SK-N-SH (cell line): ENCODE results near the gene DGKI. TPM values are rescaled to one million over a fixed set of nuclear protein-coding genes. Genes with fewer than 3 reads are reported as not detected.

ENCODE experiments used
- CTCF ChIA-PET: fragments of 300-600, 350-600 bp; formaldehyde crosslinking; extraction: SDS; loops from one replicate; lab custom pipeline; 2021; lab: Yijun Ruan, JAX
- POLR2A ChIA-PET: fragments of 350-600 bp; sonication (Branson Sonifier 250); formaldehyde crosslinking; extraction: SDS; loops from one replicate; lab custom pipeline; 2020; ENCODE audit warnings: antibody characterized with exemption, inconsistent platforms; lab: Yijun Ruan, JAX
- DNase-seq: peaks from one replicate; pipeline ENCODE4 v3.0.0; 2012
- H2AFZ ChIP-seq: fragments of 200-600 bp; sonication (generic); 2 replicates; pipeline ENCODE4 v1.8.1; 2016; ENCODE audit warnings: antibody characterized with exemption, mild to moderate bottlenecking, low read depth
- H3F3A ChIP-seq: fragments of 200-600 bp; sonication (generic); replicated peaks from 2 replicates; pipeline ENCODE3; 2016; ENCODE audit warnings: antibody characterized with exemption, mild to moderate bottlenecking; ENCODE audit not compliant: insufficient read depth
- H3K27ac ChIP-seq, 2 experiments: fragments of 200-500 bp in 1 of 2; fragments of 200-600 bp in 1 of 2; sonication (Bioruptor generic) in 1 of 2; sonication (generic), shearing (Covaris generic) in 1 of 2; 2 replicates each; pipeline versions ENCODE4 v1.5.1 to v1.6.1; 2014 to 2016; ENCODE audit warnings: low read depth in 2 of 2, inconsistent platforms in 1 of 2, low read length in 1 of 2, mild to moderate bottlenecking in 1 of 2, mixed read lengths in 1 of 2
- H3K27me3 ChIP-seq: fragments of 200-600 bp; sonication (generic), shearing (Covaris generic); 2 replicates; pipeline ENCODE4 v1.6.1; 2016; ENCODE audit warnings: mixed run types; ENCODE audit not compliant: insufficient read depth
- H3K36me3 ChIP-seq, 2 experiments: fragments of 200-500 bp in 1 of 2; fragments of 200-600 bp in 1 of 2; sonication (Bioruptor generic) in 1 of 2; sonication (generic) in 1 of 2; replicated peaks in 1 of 2; 2 replicates each; pipeline versions ENCODE3 to v1.5.1; 2014 to 2016; ENCODE audit warnings: low read length in 1 of 2, mild to moderate bottlenecking in 1 of 2; ENCODE audit not compliant: insufficient read depth in 2 of 2, control insufficient read depth in 1 of 2
- H3K4me1 ChIP-seq, 2 experiments: fragments of 200-500 bp in 1 of 2; fragments of 200-600 bp in 1 of 2; sonication (Bioruptor generic) in 1 of 2; sonication (generic), shearing (Covaris generic) in 1 of 2; 2 replicates each; pipeline versions ENCODE4 v1.5.1 to v1.6.1; 2014 to 2016; ENCODE audit warnings: low read depth in 1 of 2, low read length in 1 of 2, mixed run types in 1 of 2; ENCODE audit not compliant: insufficient read depth in 2 of 2, control insufficient read depth in 1 of 2
- H3K4me2 ChIP-seq: fragments of 200-600 bp; sonication (generic), shearing (Covaris generic); 2 replicates; pipeline ENCODE4 v1.6.1; 2017; ENCODE audit warnings: mixed run types
- H3K4me3 ChIP-seq, 2 experiments: fragments of 200-500 bp in 1 of 2; fragments of 200-600 bp in 1 of 2; sonication (Bioruptor generic) in 1 of 2; sonication (generic), shearing (Covaris generic) in 1 of 2; 2 replicates each; pipeline versions ENCODE4 v1.5.1 to v1.8.1; 2014 to 2016; ENCODE audit warnings: low read depth in 2 of 2, inconsistent platforms in 1 of 2, low read length in 1 of 2, mild to moderate bottlenecking in 1 of 2, mixed read lengths in 1 of 2, moderate library complexity in 1 of 2
- H3K79me2 ChIP-seq: fragments of 200-600 bp; sonication (generic); 2 replicates; pipeline ENCODE4 v1.8.1; 2017; ENCODE audit warnings: mild to moderate bottlenecking; ENCODE audit not compliant: insufficient read depth
- H3K9ac ChIP-seq: fragments of 200-600 bp; sonication (generic); 2 replicates; pipeline ENCODE4 v1.6.1; 2017; ENCODE audit warnings: mixed run types
- H3K9me2 ChIP-seq: fragments of 200-600 bp; sonication (generic); 2 replicates; pipeline ENCODE4 v1.6.1; 2017; ENCODE audit warnings: mixed run types
- H3K9me3 ChIP-seq: fragments of 200-600 bp; sonication (generic); 2 replicates; pipeline ENCODE4 v1.6.1; 2017; ENCODE audit warnings: mixed run types, mild to moderate bottlenecking, moderate library complexity
- H4K20me1 ChIP-seq: fragments of 200-600 bp; sonication (generic); 2 replicates; pipeline ENCODE4 v1.6.1; 2017; ENCODE audit warnings: mild to moderate bottlenecking, mixed run types; ENCODE audit not compliant: insufficient read depth
- EP300 ChIP-seq, 2 experiments: IDR thresholded peaks; 2 replicates each; pipeline versions ENCODE4 v1.4.0 to v1.6.1; 2012; ENCODE audit warnings: borderline replicate concordance in 1 of 2, low read depth in 1 of 2, low read length in 1 of 2
- FOSL2 ChIP-seq: IDR thresholded peaks from 2 replicates; pipeline ENCODE4 v1.4.0; 2012; ENCODE audit warnings: low read depth, mild to moderate bottlenecking, moderate library complexity, borderline replicate concordance
- JUND ChIP-seq: IDR thresholded peaks from 2 replicates; pipeline ENCODE4 v1.4.0; 2012
- MAX ChIP-seq: IDR thresholded peaks from 2 replicates; pipeline ENCODE4 v1.4.0; 2012; ENCODE audit warnings: low read depth
- MEF2A ChIP-seq: IDR thresholded peaks from 2 replicates; pipeline ENCODE4 v1.4.0; 2012; ENCODE audit warnings: low read depth, borderline replicate concordance
- NFIC ChIP-seq: IDR thresholded peaks from 2 replicates; pipeline ENCODE4 v1.4.0; 2012; ENCODE audit warnings: borderline replicate concordance
- NRF1 ChIP-seq: IDR thresholded peaks from 2 replicates; pipeline ENCODE4 v1.6.1; 2012; ENCODE audit warnings: low read depth, mild to moderate bottlenecking, low read length
- PBX3 ChIP-seq: IDR thresholded peaks from 2 replicates; pipeline ENCODE4; 2012
- TCF12 ChIP-seq: IDR thresholded peaks from 2 replicates; pipeline ENCODE4 v1.4.0; 2012
- YY1 ChIP-seq: IDR thresholded peaks from 2 replicates; pipeline ENCODE4 v1.4.0; 2012; ENCODE audit warnings: low read depth, mild to moderate bottlenecking
- WGBS: methylation state at CpG from one replicate; pipeline ENCODE4 v1.1.6; 2017; ENCODE audit warnings: low lambda C conversion rate; 5-methylcytosine and 5-hydroxymethylcytosine counted together
- polyA plus RNA-seq, 3 experiments: library from polyadenylated mRNA; depleted of rRNA; stranded (reverse); fragments of >200 nt; gene quantifications; 2 replicates each; pipeline ENCODE4 v1.2.3, GENCODE V29; 2012

The DGKI gene
- polyA plus RNA-seq, 1 of the 3 experiments (the other 2 are of a cell fraction): 1.3 TPM

- Histone ChIP-seq H3K27ac (peak overlapping the region in 1 of 2 experiments; percentile 60; a peak in 2 of 4 replicates), H3K4me1 (peaks cover 3 to 6% of the 10 kb centered on the region in 2 experiments; a peak in 2 of 4 replicates), H3F3A (peaks cover 4% of the 10 kb centered on the region), H4K20me1 (no peaks in the 10 kb centered on the region), H2AFZ (0 out of 2 replicates have a peak overlapping the region, but pooled peaks have one; percentile 3), H3K4me2 (peak overlapping the region; percentile 1; the same call in 1 of the 2 replicates), H3K27me3 (no peaks in the 10 kb centered on the region), H3K9me2 (no peaks in the 10 kb centered on the region), H3K79me2 (no peaks in the 10 kb centered on the region), H3K9ac (no peak overlapping the region; the same call in 1 of the 2 replicates), H3K4me3 (no peak overlapping the region), H3K9me3 (no peaks in the 10 kb centered on the region), H3K36me3 (peaks cover 0 to 16% of the 10 kb centered on the region in 2 experiments)
- 25% methylated on average over 4 of the region's 4 CpGs for WGBS
- DNase-seq: no peak
- TF ChIP-seq FOSL2: peak; percentile 79; the same call in 1 of the 2 replicates
- peak; percentile 59; the same call in 1 of the 2 replicates for TF ChIP-seq NFIC
- TF ChIP-seq YY1: 0 out of 2 replicates have a peak, but pooled peaks have one; percentile 32
- peak; percentile 57 for TF ChIP-seq TCF12
- TF ChIP-seq PBX3: peak; percentile 35; the same call in 1 of the 2 replicates
- peak; percentile 54; the same call in 1 of the 2 replicates for TF ChIP-seq JUND
- peak in 1 of 2 experiments; percentile 31; a peak in 1 of 4 replicates for TF ChIP-seq EP300 (IDR thresholded peaks at IDR 0.05; ENCODE audit: borderline replicate concordance in 1 of 2, low read depth in 1 of 2, low read length in 1 of 2)
- no peak for TF ChIP-seq MAX
- TF ChIP-seq NRF1: no peak
- TF ChIP-seq MEF2A: peak; percentile 20; the same call in 1 of the 2 replicates
- ChIA-PET POLR2A (no interaction called here), CTCF (interaction anchor here (0.9 to 2.5 kb wide), 3 partner anchors 44 to 293 kb away, joined by 3 to 18 read pairs (median 3); no protein-coding TSS in a partner anchor)
Observed at GRCh38 chr7:137462074-137462715, 384.6 kb downstream of the DGKI start.

DNA sequence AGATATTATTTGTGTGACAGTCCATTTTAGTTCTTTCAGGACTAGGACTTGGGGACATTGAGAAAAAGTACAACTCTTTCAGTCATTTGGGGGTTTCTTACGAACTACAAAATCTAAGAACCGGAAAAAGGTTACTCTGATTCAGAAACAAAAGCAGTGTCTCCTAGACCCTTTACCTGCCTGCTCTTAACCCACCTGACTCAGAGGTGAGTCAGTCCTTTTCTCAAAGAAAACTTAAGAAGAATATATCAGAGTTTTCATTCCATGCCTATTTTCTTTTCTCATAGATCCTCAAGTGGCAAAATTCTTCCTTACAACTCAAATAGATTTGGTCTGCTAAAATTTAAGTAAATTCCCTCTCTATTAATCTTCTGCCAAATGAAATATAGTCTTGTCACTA lies 388.4 kb downstream of the DGKI start:
- Histone ChIP-seq H3K79me2 (no peaks in the 10 kb centered on the region), H3F3A (peaks cover 4% of the 10 kb centered on the region), H3K27me3 (no peaks in the 10 kb centered on the region), H3K9ac (no peak overlapping the region), H3K4me3 (no peak overlapping the region), H3K4me2 (no peak overlapping the region), H3K36me3 (peaks cover 0 to 16% of the 10 kb centered on the region in 2 experiments), H2AFZ (no peak overlapping the region), H3K9me3 (no peaks in the 10 kb centered on the region), H3K9me2 (no peaks in the 10 kb centered on the region), H3K4me1 (peaks cover 3 to 6% of the 10 kb centered on the region in 2 experiments; a peak in 2 of 4 replicates), H3K27ac (no peak overlapping the region), H4K20me1 (no peaks in the 10 kb centered on the region)
- DNase-seq: no peak
- ChIA-PET POLR2A (no interaction called here), CTCF (interaction anchor here (1.1 to 2.6 kb wide), 2 partner anchors 289 to 1628 kb away, joined by 3 to 21 read pairs; no protein-coding TSS in a partner anchor)
- WGBS: 88% methylated on average over 2 of the region's 2 CpGs
- no peak for TF ChIP-seq YY1
